PC-3 (cell line): Measurements from ENCODE around the gene COL11A1. TPM values are rescaled to one million over a fixed set of nuclear protein-coding genes. Genes with fewer than 3 reads are reported as not detected.
"Not testable (repeated sequence)": the region's sequence is repeated elsewhere in the genome, so short reads cannot be mapped to it uniquely, and the experiment has no call there.

ENCODE experiments used
- ATAC-seq: fragments of 200-7000 bp; cut with Tn5 transposase; 2 replicates; pipeline ENCODE4 v1.9.1; 2020; ENCODE audit warnings: mild to moderate bottlenecking, moderate library complexity
- BruUV-seq: library from RNA; stranded (reverse); fragments of 400-500 nt; replicated peaks from 2 replicates; lab custom pipeline; 2021; lab: Mats Ljungman, UMichigan
- CTCF ChIA-PET: fragments of 300-600 bp; sonication (Branson Sonifier 250); formaldehyde crosslinking; loops from one replicate; lab custom pipeline; 2022; ENCODE audit warnings: antibody characterized with exemption; lab: Charles Lee
- POLR2A ChIA-PET: fragments of 300-600 bp; sonication (Branson Sonifier 250); formaldehyde crosslinking; loops from one replicate; lab custom pipeline; 2022; ENCODE audit warnings: antibody characterized with exemption; ENCODE audit not compliant: unreplicated experiment; lab: Charles Lee
- DNase-seq: peaks from one replicate; pipeline ENCODE4 v3.0.0-alpha.2; 2015
- H2AFZ ChIP-seq: fragments of 300-600 bp; sonication (generic); 2 replicates; pipeline ENCODE4 v1.6.0; 2016; ENCODE audit warnings: antibody characterized with exemption, low read length
- H3F3A ChIP-seq: fragments of 300-600 bp; sonication (generic); one replicate; pipeline ENCODE4 v1.6.0; 2017; ENCODE audit warnings: antibody characterized with exemption, low read length, control low read depth, mild to moderate bottlenecking; ENCODE audit not compliant: unreplicated experiment
- H3K27ac ChIP-seq: fragments of 300-600 bp; sonication (generic); 2 replicates; pipeline ENCODE4 v1.5.1; 2016; ENCODE audit warnings: mild to moderate bottlenecking, low read length
- H3K27me3 ChIP-seq: fragments of 300-600 bp; sonication (generic); 2 replicates; pipeline ENCODE4 v1.6.1; 2016; ENCODE audit warnings: low read length, mixed read lengths
- H3K36me3 ChIP-seq: fragments of 300-600 bp; sonication (generic); 2 replicates; pipeline ENCODE4 v1.6.1; 2016; ENCODE audit warnings: low read depth, mixed run types, low read length, mixed read lengths
- H3K4me1 ChIP-seq: fragments of 300-600 bp; sonication (generic); 2 replicates; pipeline ENCODE4 v1.5.1; 2016; ENCODE audit warnings: low read length; ENCODE audit not compliant: insufficient read depth
- H3K4me2 ChIP-seq: fragments of 300-600 bp; sonication (generic); 2 replicates; pipeline ENCODE4 v1.6.0; 2016; ENCODE audit warnings: low read length
- H3K4me3 ChIP-seq: fragments of 300-600 bp; sonication (generic); 2 replicates; pipeline ENCODE4 v1.5.1; 2016; ENCODE audit warnings: mild to moderate bottlenecking, low read length, mixed read lengths
- H3K79me2 ChIP-seq: fragments of 300-600 bp; sonication (generic); 2 replicates; pipeline ENCODE4 v1.6.1; 2017; ENCODE audit warnings: low read length, mixed read lengths
- H3K9ac ChIP-seq: fragments of 300-600 bp; sonication (generic); 2 replicates; pipeline ENCODE4 v1.6.0; 2016; ENCODE audit warnings: mild to moderate bottlenecking, low read length
- H3K9me2 ChIP-seq: fragments of 300-600 bp; sonication (generic); replicated peaks from 2 replicates; pipeline ENCODE4 v1.6.1; 2016; ENCODE audit warnings: mixed run types, low read length, mixed read lengths
- H3K9me3 ChIP-seq: fragments of 300-600 bp; sonication (generic); 2 replicates; pipeline ENCODE4 v1.6.1; 2016; ENCODE audit warnings: low read length, mixed read lengths
- H4K20me1 ChIP-seq: fragments of 300-600 bp; sonication (generic); 2 replicates; pipeline ENCODE4 v1.6.1; 2016; ENCODE audit warnings: low read length, mixed read lengths
- CTCF ChIP-seq: fragments of 300-600 bp; sonication (generic); conservative IDR thresholded peaks from 2 replicates; pipeline ENCODE4 v1.5.1; 2017; ENCODE audit warnings: antibody characterized with exemption, low read depth, mild to moderate bottlenecking, low read length
- EZH2 ChIP-seq: fragments of 300-600 bp; sonication (generic); IDR thresholded peaks from one replicate; pipeline ENCODE4 v1.6.1; 2017; ENCODE audit warnings: antibody characterized with exemption, mild to moderate bottlenecking, low read length; ENCODE audit not compliant: unreplicated experiment
- EZH2phosphoT487 ChIP-seq: fragments of 300-600 bp; sonication (generic); IDR thresholded peaks from 2 replicates; pipeline ENCODE4 v1.6.1; 2018; ENCODE audit warnings: mild to moderate bottlenecking, antibody characterized with exemption, low read length, borderline replicate concordance
- intact Hi-C: fragments of 100-400 bp; cut with micrococcal nuclease; formaldehyde crosslinking; loops from 2 replicates; pipeline ENCODE4 v1.9.0; 2023
- total RNA-seq: library from RNA; depleted of rRNA; stranded (reverse); fragments of >200 nt; gene quantifications from 2 replicates; pipeline ENCODE4 v1.2.3, GENCODE V29; 2014

Gene COL11A1
- total RNA-seq, 1 experiment from 2014 or later: not detected

GRCh38 chr1:103129796-103130195, 21.5 kb upstream of the COL11A1 start:
- H3K27me3 ChIP-seq: peaks cover 5% of the 10 kb centered on the region; the same call in 1 of the 2 replicates
- no peak overlapping the region for H2AFZ ChIP-seq
- no peaks in the 10 kb centered on the region for H3F3A ChIP-seq
- H3K9ac ChIP-seq: no peak overlapping the region
- ATAC-seq (no peak), DNase-seq (no peak)
- no peaks in the 10 kb centered on the region for H3K79me2 ChIP-seq
- H3K4me3 ChIP-seq: no peak overlapping the region
- no peaks in the 10 kb centered on the region for H3K9me2 ChIP-seq
- BruUV-seq: no TSS peak
- H3K36me3 ChIP-seq: no peaks in the 10 kb centered on the region
- no peak overlapping the region for H3K27ac ChIP-seq
- H3K4me2 ChIP-seq: no peak overlapping the region
- no peak for TF ChIP-seq EZH2
- no peak for TF ChIP-seq EZH2phosphoT487
- TF ChIP-seq CTCF: no peak
- no peaks in the 10 kb centered on the region for H4K20me1 ChIP-seq
- H3K4me1 ChIP-seq: no peaks in the 10 kb centered on the region
- CTCF ChIA-PET: no interaction called here
- intact Hi-C loops: no loop called here
- no peaks in the 10 kb centered on the region for H3K9me3 ChIP-seq
- POLR2A ChIA-PET: no interaction called here

GRCh38 chr1:103129255-103129654, 20.9 kb upstream of the COL11A1 start:
- H2AFZ ChIP-seq: no peak overlapping the region
- no peak overlapping the region for H3K4me3 ChIP-seq
- ChIA-PET POLR2A (no interaction called here), CTCF (no interaction called here)
- no peaks in the 10 kb centered on the region for H3K4me1 ChIP-seq
- H3K9ac ChIP-seq: no peak overlapping the region
- no peaks in the 10 kb centered on the region for H3K9me3 ChIP-seq
- no peaks in the 10 kb centered on the region for H3K36me3 ChIP-seq
- H3K27ac ChIP-seq: no peak overlapping the region
- TF ChIP-seq CTCF (no peak), EZH2phosphoT487 (no peak), EZH2 (no peak)
- peaks cover 5% of the 10 kb centered on the region; the same call in 1 of the 2 replicates for H3K27me3 ChIP-seq
- no peak overlapping the region for H3K4me2 ChIP-seq
- no peaks in the 10 kb centered on the region for H3K9me2 ChIP-seq
- no peaks in the 10 kb centered on the region for H3F3A ChIP-seq
- ATAC-seq: no peak
- intact Hi-C loops: no loop called here
- H4K20me1 ChIP-seq: no peaks in the 10 kb centered on the region
- no peak for DNase-seq
- H3K79me2 ChIP-seq: no peaks in the 10 kb centered on the region
- BruUV-seq: no TSS peak

DNA sequence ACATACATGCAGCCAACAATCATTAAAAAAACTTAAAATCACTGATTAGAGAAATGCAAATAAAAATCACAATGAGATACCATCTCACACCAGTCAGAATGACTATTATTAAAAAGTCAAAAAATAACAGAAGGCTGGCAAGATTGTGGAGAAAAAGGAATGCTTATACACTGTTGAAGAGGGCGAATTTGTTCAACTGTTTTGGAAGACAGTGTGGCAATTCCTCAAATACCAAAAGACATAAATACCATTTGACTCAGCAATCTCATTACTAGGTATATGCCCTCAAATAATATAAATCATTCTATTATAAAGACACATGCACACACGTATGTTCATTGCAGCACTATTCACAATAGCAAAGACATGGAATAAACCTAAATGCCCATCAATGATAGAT, 19.9 kb upstream of the COL11A1 start:
- DNase-seq, H4K20me1 ChIP-seq, BruUV-seq, H2AFZ ChIP-seq, intact Hi-C loops, H3K4me1 ChIP-seq, POLR2A ChIA-PET, H3K4me2 ChIP-seq, H3K36me3 ChIP-seq, H3K9ac ChIP-seq, CTCF ChIA-PET, H3K27me3 ChIP-seq, H3K4me3 ChIP-seq, H3K9me2 ChIP-seq, H3K9me3 ChIP-seq, ATAC-seq, H3F3A ChIP-seq, H3K79me2 ChIP-seq, H3K27ac ChIP-seq: not testable (repeated sequence)
